Activated CD8-positive, alpha-beta memory T cell treated with anti-CD3 and anti-CD28 coated beads for 1 hour (primary cell): ENCODE data around the gene OLFM2.
"Not testable (repeated sequence)": the region's sequence is repeated elsewhere in the genome, so short reads cannot be mapped to it uniquely, and the experiment has no call there.

Experiments used
- DNase-seq, 2 donors: peaks; one replicate each; pipeline ENCODE4 v3.0.0-alpha.2; 2020; ENCODE audit warnings: low read depth in 1 of 2; ENCODE audit errors: extremely low read depth in 1 of 2

Gene OLFM2

GRCh38 chr19:9936326-9937000, at the start of gene OLFM2:
OLFM2 (minus strand) TSS chr19:9936515; CDS start chr19:9936366, 149 bp downstream.
- DNase-seq = no peak

- DNase-seq = no peak
Measured at GRCh38 chr19:9981406-9982260, 45.3 kb upstream of the OLFM2 start.

GRCh38 chr19:9972103-9972502, 35.8 kb upstream of the OLFM2 start:
- no peak for DNase-seq

- no peak for DNase-seq
Measured at GRCh38 chr19:9971166-9971897, 35.0 kb upstream of the OLFM2 start.

GRCh38 chr19:9970481-9970880, 34.2 kb upstream of the OLFM2 start:
- DNase-seq = no peak

GRCh38 chr19:9969688-9969975, 33.3 kb upstream of the OLFM2 start:
- DNase-seq = no peak

GRCh38 chr19:9968820-9969687, 32.7 kb upstream of the OLFM2 start:
- DNase-seq = no peak

- no peak for DNase-seq
Measured at GRCh38 chr19:9967326-9967725, 31.0 kb upstream of the OLFM2 start.

- DNase-seq = no peak
Measured at GRCh38 chr19:9966448-9966847, 30.1 kb upstream of the OLFM2 start.

GRCh38 chr19:9966024-9966423, 29.7 kb upstream of the OLFM2 start:
- DNase-seq = no peak

GRCh38 chr19:9962623-9963290, 26.4 kb upstream of the OLFM2 start:
- DNase-seq = no peak

- DNase-seq = no peak
Measured at GRCh38 chr19:9961103-9961502, 24.8 kb upstream of the OLFM2 start.

- no peak for DNase-seq
Measured at GRCh38 chr19:9958379-9958821, 22.1 kb upstream of the OLFM2 start.

GRCh38 chr19:9956956-9957355, 20.6 kb upstream of the OLFM2 start:
- DNase-seq = no peak

GRCh38 chr19:9953802-9954542, 17.7 kb upstream of the OLFM2 start:
- DNase-seq = no peak

GRCh38 chr19:9952276-9952675, 16.0 kb upstream of the OLFM2 start:
- DNase-seq = no peak

GRCh38 chr19:9947441-9947840, 11.1 kb upstream of the OLFM2 start:
- DNase-seq = no peak

- not testable (repeated sequence) for DNase-seq
Measured at GRCh38 chr19:9946528-9947125, 10.3 kb upstream of the OLFM2 start.

- DNase-seq = no peak
Measured at GRCh38 chr19:9945319-9945966, 9.1 kb upstream of the OLFM2 start.
